Type B pancreatic cell (in vitro differentiated cells): Measurements from ENCODE around the gene RETREG3. TPM values are rescaled to one million over a fixed set of nuclear protein-coding genes. Genes with fewer than 3 reads are reported as not detected.
A peak's percentile ranks its signal among the peaks of the same experiment; 100 is the strongest.

Experiments used
- DNase-seq: peaks from one replicate; pipeline ENCODE4 v3.0.0; 2021; ENCODE audit warnings: mixed read lengths; ENCODE audit not compliant: unreplicated experiment; ENCODE audit errors: extremely low spot score
- H3K27ac Mint-ChIP-seq: 2 replicates; pipeline ENCODE4 v1.8.0; 2021; ENCODE audit warnings: mild to moderate bottlenecking, mixed read lengths
- H3K27me3 Mint-ChIP-seq: 2 replicates; pipeline ENCODE4 v1.8.0; 2021; ENCODE audit warnings: mixed read lengths
- H3K36me3 Mint-ChIP-seq: 2 replicates; pipeline ENCODE4 v1.8.0; 2021; ENCODE audit warnings: mixed read lengths
- H3K4me1 Mint-ChIP-seq: one replicate; pipeline ENCODE4 v1.8.0; 2021; ENCODE audit warnings: mixed read lengths; ENCODE audit not compliant: unreplicated experiment
- H3K4me3 Mint-ChIP-seq: 2 replicates; pipeline ENCODE4 v1.8.0; 2021; ENCODE audit warnings: mild to moderate bottlenecking, mixed read lengths
- H3K9me3 Mint-ChIP-seq: 2 replicates; pipeline ENCODE4 v1.8.0; 2021; ENCODE audit warnings: mixed read lengths
- CTCF ChIP-seq: fragments of 200-600 bp; sonication (generic); conservative IDR thresholded peaks from 2 replicates; pipeline ENCODE4 v1.5.0; 2021; ENCODE audit warnings: antibody characterized with exemption, mild to moderate bottlenecking
- total RNA-seq: library from RNA; stranded (reverse); gene quantifications from 2 replicates; pipeline ENCODE4 v1.2.1, GENCODE V29; 2021; ENCODE audit warnings: low replicate concordance

RETREG3 gene
- total RNA-seq, 1 donor from 2014 or later = 62.9 TPM

GRCh38 chr17:42531455-42532354 lies 77.5 kb downstream of the RETREG3 start:
- peak; percentile 68 for TF ChIP-seq CTCF
- Mint-ChIP-seq H3K27ac (peak overlapping the region; percentile 93), H3K27me3 (no peaks in the 10 kb centered on the region), H3K4me1 (peaks cover 23% of the 10 kb centered on the region), H3K4me3 (peak overlapping the region; percentile 88), H3K36me3 (no peaks in the 10 kb centered on the region), H3K9me3 (no peaks in the 10 kb centered on the region)
- no peak for DNase-seq

- no peaks in the 10 kb centered on the region for H3K27me3 Mint-ChIP-seq
Observed at GRCh38 chr17:42530952-42531454, 78.2 kb downstream of the RETREG3 start.

More at GRCh38 chr17:42530952-42531454, 78.2 kb downstream of the RETREG3 start:
- no peak for TF ChIP-seq CTCF
- Mint-ChIP-seq H3K4me1 (peaks cover 23% of the 10 kb centered on the region), H3K4me3 (peak overlapping the region; percentile 88), H3K9me3 (no peaks in the 10 kb centered on the region), H3K36me3 (no peaks in the 10 kb centered on the region), H3K27ac (peak overlapping the region; percentile 93)
- DNase-seq = no peak

Other genes starting within 250 kb of the RETREG3 start
- 64.9 and 80.1 TPM in 2 replicates for gene STAT3, start 220.9 kb downstream of the RETREG3 start, total RNA-seq
- gene CAVIN1, start 186.1 kb downstream of the RETREG3 start, total RNA-seq = 21.9 and 49.0 TPM in 2 replicates
- gene ATP6V0A1, start 150.5 kb downstream of the RETREG3 start, total RNA-seq = 65.5 and 69.4 TPM in 2 replicates
- 24.0 and 26.5 TPM in 2 replicates for gene NAGLU, start 73.1 kb downstream of the RETREG3 start, total RNA-seq
- 2.2 and 2.7 TPM in 2 replicates for gene HSD17B1, start 56.5 kb downstream of the RETREG3 start, total RNA-seq
- 78.0 and 80.8 TPM in 2 replicates for gene COASY, start 47.2 kb downstream of the RETREG3 start, total RNA-seq
- 31.3 and 32.3 TPM in 2 replicates for gene MLX, start 42.3 kb downstream of the RETREG3 start, total RNA-seq
- gene PSMC3IP, start 31.6 kb downstream of the RETREG3 start, total RNA-seq = 10.6 and 22.6 TPM in 2 replicates
- 44.7 and 63.2 TPM in 2 replicates for gene TUBG1, start 309 bp upstream of the RETREG3 start, total RNA-seq
- 18.0 and 24.4 TPM in 2 replicates for gene TUBG2, start 49.9 kb upstream of the RETREG3 start, total RNA-seq
- 29.1 and 60.5 TPM in 2 replicates for gene PLEKHH3, start 67.6 kb upstream of the RETREG3 start, total RNA-seq
- 1.2 TPM in 1 of 2 replicates, not detected in the other for gene CCR10, start 72.5 kb upstream of the RETREG3 start, total RNA-seq
- gene CNTNAP1, start 73.2 kb upstream of the RETREG3 start, total RNA-seq = 1.00 and 17.8 TPM in 2 replicates
- gene EZH1, start 135.7 kb upstream of the RETREG3 start, total RNA-seq = 30.6 and 37.6 TPM in 2 replicates
- gene RAMP2, start 151.9 kb upstream of the RETREG3 start, total RNA-seq = 1.5 and 8.3 TPM in 2 replicates
- gene VPS25, start 164.1 kb upstream of the RETREG3 start, total RNA-seq = 86.9 and 103 TPM in 2 replicates
- 2.7 and 4.2 TPM in 2 replicates for gene WNK4, start 171.2 kb upstream of the RETREG3 start, total RNA-seq
- gene COA3, start 189.3 kb upstream of the RETREG3 start, total RNA-seq = 82.2 and 93.9 TPM in 2 replicates
- gene CNTD1, start 189.5 kb upstream of the RETREG3 start, total RNA-seq = 0.46 TPM in 1 of 2 replicates, not detected in the other
- gene BECN1, start 214.9 kb upstream of the RETREG3 start, total RNA-seq = 62.5 and 72.1 TPM in 2 replicates
- 116 and 120 TPM in 2 replicates for gene PSME3, start 224.0 kb upstream of the RETREG3 start, total RNA-seq
- 2.7 and 3.4 TPM in 2 replicates for gene AOC2, start 235.2 kb upstream of the RETREG3 start, total RNA-seq
- gene AOC3, start 241.8 kb upstream of the RETREG3 start, total RNA-seq = 1.5 and 2.4 TPM in 2 replicates